HG03108 (cell line): ENCODE data around the gene AMZ1.

Experiments
- ATAC-seq: cut with Tn5 transposase; IDR thresholded peaks from one replicate; pipeline ENCODE4 v1.9.1; 2021; ENCODE audit warnings: moderate library complexity; ENCODE audit not compliant: unreplicated experiment

AMZ1 gene, protein sequence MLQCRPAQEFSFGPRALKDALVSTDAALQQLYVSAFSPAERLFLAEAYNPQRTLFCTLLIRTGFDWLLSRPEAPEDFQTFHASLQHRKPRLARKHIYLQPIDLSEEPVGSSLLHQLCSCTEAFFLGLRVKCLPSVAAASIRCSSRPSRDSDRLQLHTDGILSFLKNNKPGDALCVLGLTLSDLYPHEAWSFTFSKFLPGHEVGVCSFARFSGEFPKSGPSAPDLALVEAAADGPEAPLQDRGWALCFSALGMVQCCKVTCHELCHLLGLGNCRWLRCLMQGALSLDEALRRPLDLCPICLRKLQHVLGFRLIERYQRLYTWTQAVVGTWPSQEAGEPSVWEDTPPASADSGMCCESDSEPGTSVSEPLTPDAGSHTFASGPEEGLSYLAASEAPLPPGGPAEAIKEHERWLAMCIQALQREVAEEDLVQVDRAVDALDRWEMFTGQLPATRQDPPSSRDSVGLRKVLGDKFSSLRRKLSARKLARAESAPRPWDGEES

GRCh38 chr7:2687881-2688318 is at the start of gene AMZ1:
Gene AMZ1 (plus strand): TSS chr7:2688202. CDS start chr7:2700452, 12,250 bp downstream.
- no peak for ATAC-seq

DNA sequence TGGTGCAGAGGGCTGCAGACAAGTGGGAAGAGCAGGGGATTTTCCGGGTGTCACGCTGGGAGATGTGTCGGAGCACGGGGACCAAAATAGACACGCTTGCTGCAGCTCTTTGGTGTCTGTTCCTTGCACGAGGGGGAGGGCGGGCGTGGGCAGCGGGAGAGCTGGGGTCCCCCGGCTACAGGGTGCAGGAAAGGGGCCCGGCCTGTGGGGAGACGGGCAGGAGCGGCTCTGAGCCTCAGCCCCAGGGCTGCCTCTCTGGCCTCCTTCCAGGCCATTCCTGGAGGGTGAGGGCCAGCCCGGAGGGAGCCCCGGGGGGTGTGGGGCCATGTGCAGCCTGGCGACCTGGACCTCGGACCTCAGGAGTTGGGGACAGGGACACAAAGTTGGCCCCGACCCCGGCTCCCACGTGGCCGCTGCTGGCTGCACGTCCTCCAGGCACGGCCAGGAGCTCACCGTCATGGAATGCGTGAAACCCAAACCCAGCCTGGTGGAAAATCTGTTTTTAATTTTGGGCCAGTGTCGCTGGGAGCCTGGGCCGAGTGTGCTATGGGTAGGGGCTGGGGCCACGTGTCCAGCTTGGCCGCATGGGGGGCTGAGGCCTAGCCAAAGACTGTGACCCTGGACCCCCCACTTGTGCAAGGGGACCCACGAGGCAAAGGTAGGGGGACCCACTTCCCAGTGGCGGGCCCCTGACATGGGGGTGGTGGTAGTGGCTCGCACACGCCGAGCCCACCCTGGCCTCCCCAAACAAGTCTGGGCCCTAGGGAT is 49.6 kb upstream of the AMZ1 start:
- no peak for ATAC-seq

GRCh38 chr7:2639181-2639681 is 48.8 kb upstream of the AMZ1 start:
- ATAC-seq: no peak

DNA sequence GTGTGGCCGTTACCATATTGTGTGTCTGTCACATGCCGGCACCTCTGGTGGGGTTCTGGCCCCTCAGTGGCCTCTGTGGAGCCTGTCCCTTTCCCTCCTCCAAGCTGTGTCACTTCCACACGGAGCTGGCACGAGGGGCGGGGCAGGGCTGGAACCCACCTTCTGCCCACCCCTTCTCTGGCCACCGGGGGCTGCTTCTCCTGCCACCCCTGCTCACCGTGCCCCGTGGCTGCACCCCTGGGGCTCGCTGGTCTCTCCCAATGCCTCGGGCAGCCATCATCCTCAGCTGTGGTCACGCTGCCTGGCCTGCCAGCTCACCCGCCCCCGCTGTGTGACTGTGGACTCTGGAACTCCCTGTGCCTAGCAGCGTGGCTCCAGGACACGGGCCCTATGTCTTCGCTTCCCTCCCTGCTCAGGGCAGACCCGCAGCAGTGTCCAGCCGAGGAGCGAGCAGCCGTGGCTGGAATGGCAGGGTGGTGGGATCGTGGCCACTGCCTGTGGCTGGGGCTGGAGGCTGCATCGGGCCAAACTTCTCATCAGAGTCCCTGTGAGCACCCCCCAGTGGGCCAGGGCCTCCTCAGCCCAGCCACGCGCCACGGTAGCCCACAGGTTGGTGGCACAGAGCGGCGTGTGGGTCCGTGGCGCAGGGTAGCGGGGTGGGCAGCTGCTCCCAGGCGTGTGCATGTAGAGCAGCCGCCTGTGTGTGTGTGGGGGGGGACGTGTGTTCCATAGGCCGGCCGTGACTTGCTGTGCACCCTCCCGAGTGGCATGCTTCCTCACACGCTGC is 48.1 kb upstream of the AMZ1 start:
- no peak for ATAC-seq

GRCh38 chr7:2640482-2640830 is 47.5 kb upstream of the AMZ1 start:
- no peak for ATAC-seq

- ATAC-seq: no peak
These were observed 47.1 kb upstream of the AMZ1 start for GRCh38 chr7:2640846-2641316.

- ATAC-seq: no peak
These were observed 46.3 kb upstream of the AMZ1 start for GRCh38 chr7:2641406-2642393.

GRCh38 chr7:2643386-2644219 is 44.4 kb upstream of the AMZ1 start:
- no peak for ATAC-seq

DNA sequence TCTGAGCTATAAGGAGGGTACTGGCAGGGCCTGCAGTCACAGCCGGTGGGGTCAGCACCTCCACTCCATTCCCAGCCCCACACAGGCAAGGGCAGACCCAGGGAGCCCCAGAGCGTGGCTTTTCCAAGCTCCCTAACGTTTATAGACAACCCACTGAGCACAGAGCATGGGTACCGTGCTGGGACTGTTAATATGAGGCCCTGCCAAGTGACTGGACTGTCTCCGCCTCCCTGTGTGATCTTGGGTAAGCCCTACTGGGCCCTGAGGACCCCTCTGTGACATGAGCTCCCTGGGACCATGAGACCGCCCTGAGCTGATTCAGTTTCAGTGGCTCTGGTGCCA is 43.8 kb upstream of the AMZ1 start:
- ATAC-seq: no peak

- peak; percentile 32 for ATAC-seq
These were observed 43.3 kb upstream of the AMZ1 start for GRCh38 chr7:2644562-2645273.

- ATAC-seq: peak; percentile 53
These were observed 42.6 kb upstream of the AMZ1 start for GRCh38 chr7:2645274-2645868.

DNA sequence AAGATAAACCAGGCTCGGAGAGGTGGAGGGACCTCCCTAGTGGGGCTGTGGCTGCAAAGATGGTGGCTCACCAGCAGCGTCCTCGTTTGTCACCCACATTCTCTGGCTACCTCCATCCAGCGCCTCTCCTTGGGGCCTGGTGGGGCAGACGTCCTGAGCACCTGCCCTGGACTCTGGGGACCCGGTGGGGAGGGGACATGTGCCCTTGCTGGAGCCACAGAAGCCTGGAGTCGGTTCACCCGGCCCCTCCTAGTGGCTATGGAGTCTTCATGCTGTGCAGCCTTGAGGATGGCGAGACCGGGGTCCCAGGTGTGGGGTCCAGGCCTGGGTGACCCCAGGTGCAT is 41.7 kb upstream of the AMZ1 start:
- no peak for ATAC-seq

DNA sequence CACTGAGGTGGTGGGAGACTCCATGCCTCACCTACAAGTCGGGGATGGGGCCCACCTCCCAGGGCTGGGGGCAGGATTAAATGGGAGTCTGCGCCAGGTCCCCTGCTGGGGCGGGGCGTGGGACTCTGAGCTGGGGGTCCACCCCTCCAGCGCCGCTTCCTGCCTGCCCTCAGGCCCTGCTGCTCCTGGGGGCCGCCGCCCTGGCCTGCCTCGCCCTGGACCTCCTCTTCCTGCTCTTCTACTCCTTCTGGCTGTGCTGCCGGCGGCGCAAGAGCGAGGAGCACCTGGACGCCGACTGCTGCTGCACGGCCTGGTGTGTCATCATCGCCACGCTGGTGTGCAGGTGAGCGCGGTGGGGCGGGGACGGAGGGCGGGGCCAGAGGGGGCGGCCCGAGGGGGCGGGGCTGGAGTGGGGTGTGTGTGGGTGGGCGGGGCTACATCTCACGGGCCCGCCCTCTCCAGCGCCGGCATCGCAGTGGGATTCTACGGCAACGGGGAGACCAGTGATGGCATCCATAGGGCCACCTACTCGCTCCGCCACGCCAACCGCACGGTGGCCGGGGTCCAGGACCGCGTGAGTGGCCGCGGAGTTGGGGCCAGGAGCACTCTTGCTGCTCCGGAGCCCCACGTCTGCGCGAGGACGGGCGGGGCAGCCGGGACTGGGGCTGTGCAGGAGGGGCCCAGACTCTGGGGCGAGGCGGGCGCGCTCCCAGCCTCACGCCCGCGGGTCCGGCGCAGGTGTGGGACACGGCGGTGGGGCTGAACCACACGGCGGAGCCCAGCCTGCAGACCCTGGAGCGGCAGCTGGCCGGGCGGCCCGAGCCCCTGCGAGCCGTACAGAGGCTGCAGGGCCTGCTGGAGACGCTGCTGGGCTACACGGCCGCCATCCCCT is 41.1 kb upstream of the AMZ1 start:
- no peak for ATAC-seq

- no peak for ATAC-seq
These were observed 40.3 kb upstream of the AMZ1 start for GRCh38 chr7:2647594-2648172.

DNA sequence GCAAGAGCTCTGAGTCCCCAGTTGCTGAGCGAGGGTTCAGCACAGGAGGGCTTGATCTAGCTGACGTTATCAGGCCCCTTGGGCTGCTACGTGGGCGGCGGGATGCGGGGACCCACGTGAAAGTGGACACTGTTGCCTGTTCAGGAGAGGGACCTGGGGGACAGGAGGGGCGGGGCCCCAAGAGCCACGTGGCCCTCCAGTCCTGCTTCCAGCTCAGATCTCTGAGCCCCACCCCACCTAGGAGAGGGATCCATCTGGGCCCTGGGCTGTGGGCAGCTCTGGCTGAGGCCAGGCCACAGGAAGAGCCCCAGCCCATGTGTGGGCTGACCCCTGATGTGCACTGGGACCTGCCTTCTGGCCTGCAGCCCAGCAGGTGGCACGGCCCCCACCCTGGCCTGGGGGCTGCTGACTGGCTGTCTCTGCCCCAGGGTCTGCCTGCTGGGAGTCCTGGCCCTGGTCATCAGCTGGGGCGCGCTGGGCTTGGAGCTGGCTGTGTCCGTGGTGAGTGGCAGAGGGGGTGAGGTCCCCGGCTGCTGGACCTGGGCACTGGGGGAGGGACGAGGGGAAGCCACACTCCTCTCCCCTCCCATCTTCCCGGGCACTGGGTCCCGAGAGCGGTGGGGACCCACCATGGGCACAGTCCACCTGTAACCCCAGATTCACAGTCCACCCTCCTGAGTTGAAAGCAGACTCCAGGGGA is 38.7 kb upstream of the AMZ1 start:
- no peak for ATAC-seq

- ATAC-seq: no peak
These were observed 38.0 kb upstream of the AMZ1 start for GRCh38 chr7:2649991-2650390.
